ENCODE results near the gene ZNF638.

The ZNF638 gene

DNA sequence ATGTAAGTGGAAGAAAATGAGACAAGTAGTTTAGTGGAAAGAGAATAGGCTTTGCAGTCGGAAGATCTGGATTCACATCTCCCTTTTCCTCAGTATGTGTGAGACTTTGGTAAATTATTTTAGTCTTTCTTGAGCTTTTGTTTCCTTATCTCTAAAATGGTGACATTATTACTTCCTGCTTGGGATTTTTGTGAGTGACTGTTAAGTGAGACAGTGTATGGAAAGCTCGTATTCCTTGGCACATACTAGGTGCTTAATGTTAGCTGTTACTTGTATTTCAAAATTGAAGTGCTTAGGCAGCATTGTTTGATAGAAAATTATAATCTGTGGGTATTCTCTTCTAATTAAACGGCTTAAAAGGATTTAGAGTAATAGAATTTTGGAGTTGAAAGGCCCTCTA is 2.0 kb downstream of the ZNF638 start:
- no peak for DNase-seq

DNA sequence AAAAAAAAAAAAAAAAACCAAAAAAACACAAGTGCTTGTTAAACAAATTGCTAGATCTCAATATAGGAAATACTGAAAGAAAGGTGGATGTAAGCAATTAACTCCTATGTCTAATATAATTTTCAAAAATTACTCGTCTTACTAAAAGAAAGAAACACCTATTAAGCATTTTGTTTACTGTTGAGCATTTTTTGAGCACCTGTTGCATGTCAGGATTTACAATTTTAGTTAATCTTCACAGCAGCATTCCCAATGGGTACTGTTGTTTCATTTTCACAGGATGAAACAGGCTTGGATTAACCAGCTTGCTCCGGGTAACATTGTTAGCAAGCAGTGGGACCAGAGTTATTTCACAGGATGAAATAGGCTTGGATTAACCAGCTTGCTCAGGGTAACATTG is 4.8 kb downstream of the ZNF638 start:
- DNase-seq = no peak

GRCh38 chr2:71336802-71337201 is 5.2 kb downstream of the ZNF638 start:
- DNase-seq = no peak

- no peak for DNase-seq
These were observed 6.2 kb downstream of the ZNF638 start for GRCh38 chr2:71337776-71338175.

DNA sequence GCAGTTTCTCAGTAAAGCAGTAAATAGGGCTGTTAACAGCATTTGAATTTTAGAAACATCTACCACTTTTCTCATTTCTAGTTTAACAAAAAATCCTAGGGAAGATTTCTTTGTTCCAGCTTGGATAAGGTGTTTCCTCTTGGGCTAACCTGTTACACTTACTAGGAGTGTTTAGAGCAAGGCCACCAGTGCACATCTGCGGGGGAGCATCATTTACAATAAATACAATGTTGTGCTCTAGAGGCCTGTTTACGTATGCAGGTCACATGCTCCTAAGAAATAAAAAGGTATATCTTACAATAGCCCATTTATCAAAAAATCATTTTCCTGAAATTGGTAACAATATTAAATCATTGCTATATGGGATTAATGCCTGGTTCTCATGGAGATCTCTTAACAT is 8.1 kb downstream of the ZNF638 start:
- no peak for DNase-seq

DNA sequence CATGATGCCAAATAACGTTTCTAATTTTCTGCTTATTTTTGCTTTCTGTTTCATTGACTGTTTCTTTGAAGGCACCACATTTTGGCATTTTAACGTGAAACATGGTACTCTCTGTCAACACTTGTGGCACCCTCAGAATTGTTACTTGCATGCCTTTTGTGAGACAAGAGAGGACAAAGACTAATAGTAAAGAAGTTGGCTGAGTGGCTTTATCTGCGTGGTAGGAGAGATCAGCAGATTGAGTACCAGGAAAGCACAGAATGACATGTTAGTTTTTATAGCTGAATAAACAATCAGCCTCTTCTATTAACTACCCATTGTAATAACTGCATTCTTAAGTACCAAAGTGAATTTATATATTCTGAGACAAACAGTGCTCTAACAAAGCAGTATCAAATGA is 8.6 kb downstream of the ZNF638 start:
- no peak for DNase-seq

DNA sequence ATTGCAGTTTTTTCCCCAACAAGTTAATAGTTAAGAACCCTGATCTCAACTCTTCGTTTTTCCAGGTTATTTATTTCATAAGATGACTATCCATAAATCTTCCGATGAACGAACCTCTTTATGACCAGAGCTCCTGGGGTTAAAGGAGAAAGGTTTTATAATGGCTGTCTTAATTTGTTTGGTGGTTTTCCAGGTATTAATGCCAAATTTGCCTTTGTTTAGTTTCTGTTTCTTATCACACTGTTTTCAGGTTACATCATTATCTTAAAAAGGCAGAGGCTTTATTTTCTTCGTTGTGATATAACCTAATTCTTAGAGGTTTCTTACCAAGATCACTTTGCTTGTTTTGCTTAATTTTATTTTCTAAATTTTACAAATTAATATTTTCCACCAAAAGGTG is 10.1 kb downstream of the ZNF638 start:
- DNase-seq = no peak

GRCh38 chr2:71346065-71346464 is 14.5 kb downstream of the ZNF638 start:
- no peak for DNase-seq

- no peak for DNase-seq
These were observed 15.9 kb downstream of the ZNF638 start for GRCh38 chr2:71347517-71347916.

GRCh38 chr2:71348302-71348701 is 16.7 kb downstream of the ZNF638 start:
- no peak for DNase-seq

DNA sequence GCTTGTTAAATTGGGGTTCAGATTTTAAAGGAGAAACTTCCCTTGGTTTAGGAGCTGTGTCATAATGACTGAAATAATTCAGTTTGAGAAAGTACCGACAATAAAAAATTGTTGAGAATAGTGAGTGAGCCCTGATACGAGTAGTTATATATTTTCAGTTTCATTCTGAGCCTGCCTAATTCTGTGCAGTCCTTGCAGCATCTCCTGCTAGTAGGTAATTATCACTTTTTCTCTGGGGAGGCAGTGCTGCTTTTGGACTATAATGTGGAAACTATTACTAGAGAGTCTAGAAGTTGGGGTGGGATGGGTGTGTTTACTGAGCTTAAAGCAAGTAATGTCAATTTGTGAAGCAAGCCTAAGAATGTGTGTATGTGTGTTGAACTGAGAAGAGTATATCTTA is 21.7 kb downstream of the ZNF638 start:
- DNase-seq = no peak

DNA sequence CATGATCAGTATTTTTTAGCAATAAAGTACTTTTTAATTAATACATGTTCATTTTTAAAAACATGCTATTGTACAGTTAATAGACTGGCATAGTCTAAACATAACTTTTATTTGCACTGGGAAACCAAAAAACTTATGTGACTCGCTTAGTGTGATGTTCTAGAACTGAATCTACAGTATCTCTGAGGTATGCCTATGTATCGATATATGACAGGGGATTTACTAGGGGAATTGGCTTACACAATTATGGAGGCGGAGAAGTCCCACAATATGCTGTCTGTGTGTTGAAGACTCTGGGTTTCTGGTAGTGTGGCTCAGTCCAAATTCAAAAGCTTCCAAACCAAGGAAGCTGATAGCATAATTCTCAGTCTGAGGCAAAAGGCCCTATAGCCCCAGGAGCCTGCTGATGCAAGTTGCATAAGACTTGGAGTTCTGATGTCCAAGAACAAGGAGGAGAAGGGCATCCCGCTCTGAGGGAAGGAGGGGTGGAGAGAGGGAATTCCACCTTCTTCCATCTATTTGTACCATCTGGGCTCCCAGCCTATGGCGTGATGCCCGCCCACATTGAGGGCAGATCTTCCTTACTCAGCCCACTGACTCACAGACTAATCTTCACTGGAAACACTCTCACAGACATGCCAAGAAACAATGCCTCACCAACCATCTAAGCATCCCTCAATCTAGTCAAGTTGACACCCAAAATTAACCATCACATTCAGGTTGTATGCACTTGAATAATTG is 27.5 kb downstream of the ZNF638 start:
- no peak for DNase-seq

- no peak for DNase-seq
These were observed 28.9 kb downstream of the ZNF638 start for GRCh38 chr2:71360434-71360975.

DNA sequence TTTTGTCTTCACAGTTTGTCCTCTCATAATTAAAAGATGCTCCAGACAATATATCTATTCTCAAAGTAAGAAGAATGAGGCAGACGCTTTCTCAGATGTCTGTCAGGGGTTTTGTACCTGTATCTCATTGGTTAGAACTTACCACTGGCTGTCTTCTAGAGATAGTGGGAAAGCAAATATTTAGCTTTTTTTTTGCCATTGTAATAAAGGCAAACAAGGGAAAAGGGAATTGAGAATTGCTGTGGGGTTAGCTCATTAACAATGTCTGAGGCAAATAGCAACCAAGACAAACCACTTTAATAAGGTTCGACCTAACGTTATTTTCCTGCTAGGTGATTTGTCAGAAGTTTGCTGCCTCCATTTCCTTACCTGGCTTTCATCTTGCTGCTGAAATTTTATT is 30.0 kb downstream of the ZNF638 start:
- DNase-seq = no peak

DNA sequence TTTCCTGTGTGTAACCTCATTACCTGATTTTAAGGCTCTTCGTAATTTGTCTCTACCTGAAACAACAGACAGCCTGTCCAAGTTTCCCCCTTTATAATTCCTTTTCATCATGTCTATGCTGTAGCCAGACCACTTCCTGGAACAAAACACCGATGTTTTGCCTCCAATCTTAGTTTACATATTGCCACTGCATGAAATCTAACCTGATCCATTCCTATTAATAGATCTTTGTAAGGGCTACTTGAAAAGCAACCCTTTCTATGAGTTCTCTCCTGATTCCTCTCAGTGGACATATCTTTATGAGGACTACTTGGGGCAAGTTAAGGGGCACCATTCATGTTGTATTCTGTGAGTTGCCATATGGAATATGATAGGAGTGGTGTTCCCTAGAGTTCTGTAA is 30.9 kb downstream of the ZNF638 start:
- no peak for DNase-seq

DNA sequence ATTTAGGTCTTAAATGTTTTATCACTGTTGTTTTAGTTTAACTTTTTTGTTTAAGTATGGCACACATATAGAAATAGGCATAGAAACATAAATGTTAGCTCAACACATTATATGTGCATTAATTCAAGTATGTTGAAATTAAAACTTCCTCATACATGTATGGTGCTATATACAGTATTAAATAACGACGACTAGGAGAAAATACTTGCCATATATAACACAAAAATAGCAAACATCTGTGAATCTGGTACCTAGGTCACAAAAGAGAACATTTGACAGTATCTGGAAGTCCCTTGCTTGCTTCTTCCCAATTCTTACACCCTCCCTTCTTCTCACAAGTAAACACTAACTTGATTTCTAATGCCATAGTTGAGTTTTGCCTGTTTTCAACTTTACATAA is 38.4 kb downstream of the ZNF638 start:
- DNase-seq = no peak

DNA sequence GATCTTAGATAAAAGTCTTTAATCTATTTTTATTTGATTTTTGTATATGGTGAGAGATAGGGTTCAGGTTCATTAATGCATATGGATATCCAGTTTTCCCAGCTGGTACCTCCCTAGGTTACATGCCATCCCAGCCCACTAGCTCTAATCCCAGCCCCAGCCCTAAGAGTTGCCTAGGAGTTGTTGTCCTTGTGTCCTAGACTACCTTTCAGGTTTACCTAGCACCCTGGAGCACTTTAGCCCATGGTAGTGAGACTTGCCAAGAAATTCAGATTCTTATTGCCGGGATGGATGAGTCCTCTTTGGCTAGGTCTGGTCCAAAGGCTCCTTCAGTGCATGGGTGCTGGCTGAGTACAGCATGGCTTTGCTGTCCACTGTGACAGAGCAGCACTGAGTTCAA is 40.5 kb downstream of the ZNF638 start:
- no peak for DNase-seq

DNA sequence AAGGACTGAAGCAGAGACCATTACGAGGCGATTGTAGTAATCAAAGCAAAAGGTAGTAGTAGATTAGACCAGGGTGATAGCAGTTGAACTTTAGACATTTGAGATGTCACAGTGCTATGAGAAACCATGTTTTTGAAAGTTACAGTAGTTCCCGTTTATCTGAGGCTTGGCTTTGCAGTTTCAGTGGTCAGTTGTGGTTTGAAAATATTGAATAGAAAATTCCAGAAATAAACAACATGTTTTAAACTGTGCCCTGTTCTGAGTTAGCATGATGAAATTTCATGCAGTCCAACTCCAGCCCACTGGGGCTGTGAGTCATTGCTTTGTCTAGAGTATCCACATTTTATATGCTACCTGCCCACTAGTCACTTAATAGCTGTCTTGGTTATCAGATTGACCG is 47.5 kb downstream of the ZNF638 start:
- DNase-seq = no peak

DNA sequence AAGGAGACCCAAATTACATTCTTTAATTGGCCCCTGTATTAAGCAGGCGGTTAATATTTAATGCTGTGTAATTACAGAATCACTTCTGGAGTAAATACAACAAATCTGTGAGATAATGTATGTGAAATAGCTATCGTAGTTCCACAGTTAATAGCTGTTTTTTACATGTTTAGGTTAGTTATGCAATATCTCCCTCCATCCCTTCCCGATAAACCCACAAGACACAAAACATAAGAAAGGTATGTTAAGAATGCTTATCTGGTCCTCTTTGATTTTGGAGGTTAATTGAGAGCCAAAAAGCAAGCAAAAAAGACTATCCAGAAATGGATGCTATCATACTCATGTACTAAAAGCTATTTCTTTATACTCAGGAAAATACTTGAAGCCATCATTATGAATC is 49.1 kb downstream of the ZNF638 start:
- no peak for DNase-seq

GRCh38 chr2:71385012-71385411 is 53.4 kb downstream of the ZNF638 start:
- no peak for DNase-seq

GRCh38 chr2:71388214-71388613 is 56.6 kb downstream of the ZNF638 start:
- no peak for DNase-seq

DNA sequence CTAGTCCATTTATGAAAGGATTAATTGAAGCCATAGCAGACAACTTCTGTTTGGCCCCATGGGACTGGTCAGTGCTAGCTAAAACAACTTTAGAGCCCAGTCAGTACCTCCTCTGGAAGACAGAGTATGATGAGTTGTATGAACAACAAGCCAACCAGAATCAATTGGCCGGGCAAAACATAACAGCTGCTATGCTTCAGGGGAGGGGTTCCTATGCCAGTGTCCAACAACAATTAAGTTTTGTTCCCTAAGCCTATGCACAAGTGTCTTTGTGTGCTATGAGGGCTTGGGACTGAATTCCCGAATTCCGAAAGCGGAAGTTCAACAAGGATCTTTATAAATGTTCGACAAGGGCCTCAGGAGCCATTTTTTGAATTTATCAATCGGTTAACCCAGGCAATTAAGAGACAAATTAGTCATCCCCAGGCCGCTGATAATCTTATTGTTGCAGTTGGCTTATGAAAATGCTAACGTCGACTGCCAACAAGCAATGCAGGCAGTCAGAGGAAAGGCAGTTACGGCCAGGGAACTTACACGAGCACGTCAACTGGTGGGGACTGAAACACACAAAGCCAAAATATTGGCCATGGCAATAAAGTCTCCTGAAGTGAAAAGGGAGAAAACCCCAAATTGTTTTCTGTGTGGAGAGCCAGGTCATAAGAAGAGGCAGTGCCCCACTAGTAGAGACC is 57.9 kb downstream of the ZNF638 start:
- no peak for DNase-seq

- DNase-seq = no peak
These were observed 61.6 kb downstream of the ZNF638 start for GRCh38 chr2:71393216-71393615.

DNA sequence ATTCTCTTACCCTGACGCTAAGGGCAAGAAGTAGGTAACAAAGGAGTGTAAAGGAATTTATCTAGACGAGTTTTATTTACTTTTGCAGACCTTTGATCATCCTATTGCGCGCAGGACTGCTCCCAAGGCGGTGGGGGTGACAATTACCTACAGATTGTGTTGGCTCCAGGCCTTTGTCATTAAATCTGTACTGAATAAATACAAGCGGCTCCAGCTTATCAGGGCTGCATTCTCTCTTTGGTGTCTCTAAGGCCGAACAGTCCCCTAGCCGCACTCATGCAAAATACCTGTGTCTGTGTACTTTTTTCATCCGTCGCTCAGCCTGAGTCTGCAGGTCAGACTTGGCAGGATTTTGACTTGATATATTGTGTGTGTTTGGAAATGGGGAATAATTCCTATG is 63.9 kb downstream of the ZNF638 start:
- no peak for DNase-seq

- DNase-seq = no peak
These were observed 70.8 kb downstream of the ZNF638 start for GRCh38 chr2:71402427-71402826.

Data from NCI-H526 treated with DMSO at 0.1 percent for 48 hours (cell line).